HG03565 (cell line): ENCODE measurements around the gene C17orf67.

ENCODE experiments used
- ATAC-seq: cut with Tn5 transposase; IDR thresholded peaks from one replicate; pipeline ENCODE4 v1.9.1; 2021; ENCODE audit warnings: mild to moderate bottlenecking, moderate library complexity; ENCODE audit not compliant: unreplicated experiment

Gene C17orf67

GRCh38 chr17:56833809-56834379 is at the start of gene C17orf67, which contains the start of gene DGKE:
TSS of gene C17orf67 (minus strand) at chr17:56833920. CDS start at chr17:56815810, 18,110 bp downstream.
TSS of gene DGKE (plus strand) at chr17:56834151. CDS start at chr17:56834796, 645 bp downstream.
- peak; percentile 51 for ATAC-seq

- ATAC-seq: no peak
These were observed 48.1 kb upstream of the C17orf67 start for GRCh38 chr17:56881685-56882295.

- ATAC-seq: no peak
These were observed 46.9 kb upstream of the C17orf67 start for GRCh38 chr17:56880571-56880970.

GRCh38 chr17:56880133-56880532 is 46.4 kb upstream of the C17orf67 start:
- no peak for ATAC-seq

GRCh38 chr17:56879280-56879679 is 45.6 kb upstream of the C17orf67 start:
- ATAC-seq: no peak

- no peak for ATAC-seq
These were observed 43.1 kb upstream of the C17orf67 start for GRCh38 chr17:56876766-56877179.

- peak; percentile 52 for ATAC-seq
These were observed 36.4 kb upstream of the C17orf67 start for GRCh38 chr17:56870081-56870651.

GRCh38 chr17:56868716-56869115 is 35.0 kb upstream of the C17orf67 start:
- no peak for ATAC-seq

- ATAC-seq: no peak
These were observed 34.2 kb upstream of the C17orf67 start for GRCh38 chr17:56867948-56868376.

GRCh38 chr17:56866496-56866895 is 32.8 kb upstream of the C17orf67 start:
- no peak for ATAC-seq

GRCh38 chr17:56866076-56866475 is 32.4 kb upstream of the C17orf67 start:
- ATAC-seq: no peak

- ATAC-seq: no peak
These were observed 30.3 kb upstream of the C17orf67 start for GRCh38 chr17:56863974-56864373.

GRCh38 chr17:56861899-56862298 is 28.2 kb upstream of the C17orf67 start:
- no peak for ATAC-seq

- no peak for ATAC-seq
These were observed 17.3 kb upstream of the C17orf67 start for GRCh38 chr17:56851008-56851407.

GRCh38 chr17:56850591-56850990 is 16.9 kb upstream of the C17orf67 start:
- ATAC-seq: no peak

- no peak for ATAC-seq
These were observed 15.4 kb upstream of the C17orf67 start for GRCh38 chr17:56849131-56849530.

- ATAC-seq: no peak
These were observed 13.4 kb upstream of the C17orf67 start for GRCh38 chr17:56847106-56847505.

GRCh38 chr17:56845934-56846333 is 12.2 kb upstream of the C17orf67 start:
- no peak for ATAC-seq

GRCh38 chr17:56842577-56842976 is 8.9 kb upstream of the C17orf67 start:
- no peak for ATAC-seq

- no peak for ATAC-seq
These were observed 5.0 kb upstream of the C17orf67 start for GRCh38 chr17:56838687-56839086.

GRCh38 chr17:56835264-56835585 is 1.5 kb upstream of the C17orf67 start:
- no peak for ATAC-seq
